NCI-H526 (cell line): ENCODE data around the gene SPNS2.

ENCODE experiments used
- DNase-seq, 2 experiments: peaks; one replicate each; lab custom pipeline; 2025; lab: John Stamatoyannopoulos, UW

SPNS2 gene

GRCh38 chr17:4520060-4520893 is 21.6 kb downstream of the SPNS2 start:
- DNase-seq: no peak

- no peak for DNase-seq
Measured at GRCh38 chr17:4520894-4521600, 22.4 kb downstream of the SPNS2 start.

- no peak for DNase-seq
Measured at GRCh38 chr17:4522661-4523060, 24.0 kb downstream of the SPNS2 start.

GRCh38 chr17:4523946-4524345 is 25.3 kb downstream of the SPNS2 start:
- DNase-seq: no peak

- DNase-seq: no peak
Measured at GRCh38 chr17:4525691-4526397, 27.2 kb downstream of the SPNS2 start.

- no peak for DNase-seq
Measured at GRCh38 chr17:4527134-4527533, 28.5 kb downstream of the SPNS2 start.

- no peak for DNase-seq
Measured at GRCh38 chr17:4527566-4528125, 29.0 kb downstream of the SPNS2 start.

- no peak for DNase-seq
Measured at GRCh38 chr17:4529533-4530152, 31.0 kb downstream of the SPNS2 start.

GRCh38 chr17:4530799-4531730 is 32.4 kb downstream of the SPNS2 start:
- DNase-seq: no peak

- DNase-seq: no peak
Measured at GRCh38 chr17:4531988-4532736, 33.5 kb downstream of the SPNS2 start.

- DNase-seq: no peak
Measured at GRCh38 chr17:4532860-4533522, 34.3 kb downstream of the SPNS2 start.

- DNase-seq: no peak
Measured at GRCh38 chr17:4533523-4534504, 35.1 kb downstream of the SPNS2 start.

- DNase-seq: no peak
Measured at GRCh38 chr17:4534515-4534914, 35.8 kb downstream of the SPNS2 start.

- DNase-seq: no peak
Measured at GRCh38 chr17:4534928-4535666, 36.4 kb downstream of the SPNS2 start.

GRCh38 chr17:4535667-4536258 is 37.1 kb downstream of the SPNS2 start:
- no peak for DNase-seq

- DNase-seq: no peak
Measured at GRCh38 chr17:4536259-4536741, 37.6 kb downstream of the SPNS2 start.
